GM12878 (cell line): ENCODE results near the gene ADRA2B.
A peak's percentile ranks its signal among the peaks of the same experiment; 100 is the strongest.

Experiments
- BACH1 ChIP-seq: fragments of 450-650 bp; IDR thresholded peaks from 2 replicates; pipeline ENCODE4 v1.6.1; 2017; ENCODE audit warnings: mild to moderate bottlenecking, borderline replicate concordance
- CHD4 ChIP-seq: fragments of 200-600 bp; sonication (generic); IDR thresholded peaks from 2 replicates; pipeline ENCODE4 v1.6.1; 2016; ENCODE audit warnings: mild to moderate bottlenecking
- POLR2A ChIP-seq: IDR thresholded peaks from 2 replicates; pipeline ENCODE4 v1.6.1; 2011; ENCODE audit warnings: low read depth, mild to moderate bottlenecking, low read length
- POLR2AphosphoS5 ChIP-seq: IDR thresholded peaks from 2 replicates; pipeline ENCODE4 v1.6.1; 2011; ENCODE audit warnings: mild to moderate bottlenecking, low read length, inconsistent platforms
- RCOR1 ChIP-seq: conservative IDR thresholded peaks from 2 replicates; pipeline ENCODE4 v1.6.1; 2012; ENCODE audit warnings: low read depth, low read length, improper control_type of control experiment
- TCF7 ChIP-seq: IDR thresholded peaks from 2 replicates; pipeline ENCODE4 v1.6.1; 2014; ENCODE audit warnings: antibody characterized with exemption, borderline replicate concordance
- TF ChIP-seq, protein P1 (sequence below), 3 experiments: IDR thresholded peaks in 2 of 3; conservative IDR thresholded peaks in 1 of 3; 2 replicates each; pipeline ENCODE4 v1.5.1; 2011; ENCODE audit warnings: low read depth in 3 of 3, low read length in 3 of 3, mild to moderate bottlenecking in 3 of 3, control low read depth in 2 of 3, moderate library complexity in 2 of 3, inconsistent platforms in 1 of 3, mixed read lengths in 1 of 3; ENCODE audit not compliant: control insufficient read depth in 2 of 3, insufficient read depth in 1 of 3; ENCODE audit errors: extremely low read depth in 1 of 3
- TF ChIP-seq, protein P2 (sequence below): fragments of 450-650 bp; formaldehyde crosslinking; IDR thresholded peaks from 2 replicates; pipeline ENCODE4 v1.5.0; 2022; ENCODE audit warnings: mild to moderate bottlenecking, missing genetic modification characterization
- TF ChIP-seq, protein P3 (sequence below): fragments of 450-650 bp; IDR thresholded peaks from 2 replicates; pipeline ENCODE4 v1.6.1; 2016; ENCODE audit warnings: mild to moderate bottlenecking

DNA sequence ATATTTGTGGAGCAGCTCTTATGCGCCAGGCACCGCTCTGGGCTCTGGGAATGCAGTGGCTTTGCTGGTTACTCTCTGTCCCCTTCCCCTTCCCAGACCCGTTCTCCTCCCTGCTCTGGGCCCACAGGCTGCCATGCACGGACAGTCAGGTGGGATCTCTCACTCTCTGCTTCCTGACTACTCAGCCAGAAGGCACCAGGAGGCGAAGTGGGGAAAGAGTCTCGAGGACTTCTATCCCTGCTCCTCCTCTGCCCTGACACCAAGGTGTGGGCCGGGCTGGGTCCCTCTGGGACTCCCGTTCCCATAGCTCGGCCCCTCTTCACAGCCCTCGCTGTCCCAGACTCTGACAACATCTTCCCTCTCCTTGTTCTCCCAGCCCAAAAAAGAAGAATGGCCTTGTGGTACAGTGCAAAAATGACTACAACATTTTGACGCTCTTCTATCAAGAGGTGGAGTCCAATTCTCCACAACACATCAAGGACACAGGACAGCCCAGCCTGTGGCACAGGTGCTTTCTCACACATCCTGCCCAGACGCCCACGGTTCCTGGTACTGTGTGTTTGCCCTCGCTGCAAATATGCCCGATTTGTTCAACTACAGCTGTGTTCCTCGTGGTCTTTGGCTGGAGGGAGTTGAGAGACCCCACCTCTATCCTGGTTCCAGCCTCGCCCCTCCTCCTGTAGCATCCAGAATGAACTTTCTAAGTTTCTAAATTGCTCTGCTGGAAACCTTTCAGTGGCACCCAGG, 42.9 kb upstream of the ADRA2B start:
- TF ChIP-seq BACH1 = no peak
- TF ChIP-seq, protein P1, sequence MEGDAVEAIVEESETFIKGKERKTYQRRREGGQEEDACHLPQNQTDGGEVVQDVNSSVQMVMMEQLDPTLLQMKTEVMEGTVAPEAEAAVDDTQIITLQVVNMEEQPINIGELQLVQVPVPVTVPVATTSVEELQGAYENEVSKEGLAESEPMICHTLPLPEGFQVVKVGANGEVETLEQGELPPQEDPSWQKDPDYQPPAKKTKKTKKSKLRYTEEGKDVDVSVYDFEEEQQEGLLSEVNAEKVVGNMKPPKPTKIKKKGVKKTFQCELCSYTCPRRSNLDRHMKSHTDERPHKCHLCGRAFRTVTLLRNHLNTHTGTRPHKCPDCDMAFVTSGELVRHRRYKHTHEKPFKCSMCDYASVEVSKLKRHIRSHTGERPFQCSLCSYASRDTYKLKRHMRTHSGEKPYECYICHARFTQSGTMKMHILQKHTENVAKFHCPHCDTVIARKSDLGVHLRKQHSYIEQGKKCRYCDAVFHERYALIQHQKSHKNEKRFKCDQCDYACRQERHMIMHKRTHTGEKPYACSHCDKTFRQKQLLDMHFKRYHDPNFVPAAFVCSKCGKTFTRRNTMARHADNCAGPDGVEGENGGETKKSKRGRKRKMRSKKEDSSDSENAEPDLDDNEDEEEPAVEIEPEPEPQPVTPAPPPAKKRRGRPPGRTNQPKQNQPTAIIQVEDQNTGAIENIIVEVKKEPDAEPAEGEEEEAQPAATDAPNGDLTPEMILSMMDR (IDR thresholded peaks at IDR 0.05 in 2 of 3, conservative IDR thresholded peaks at IDR 0.05 in 1 of 3; ENCODE audit: control insufficient read depth in 2 of 3, extremely low read depth in 1 of 3, insufficient read depth in 1 of 3, low read depth in 3 of 3, low read length in 3 of 3) = no peak
- TF ChIP-seq CHD4 = no peak; the same call in 1 of the 2 replicates
- TF ChIP-seq, protein P2, sequence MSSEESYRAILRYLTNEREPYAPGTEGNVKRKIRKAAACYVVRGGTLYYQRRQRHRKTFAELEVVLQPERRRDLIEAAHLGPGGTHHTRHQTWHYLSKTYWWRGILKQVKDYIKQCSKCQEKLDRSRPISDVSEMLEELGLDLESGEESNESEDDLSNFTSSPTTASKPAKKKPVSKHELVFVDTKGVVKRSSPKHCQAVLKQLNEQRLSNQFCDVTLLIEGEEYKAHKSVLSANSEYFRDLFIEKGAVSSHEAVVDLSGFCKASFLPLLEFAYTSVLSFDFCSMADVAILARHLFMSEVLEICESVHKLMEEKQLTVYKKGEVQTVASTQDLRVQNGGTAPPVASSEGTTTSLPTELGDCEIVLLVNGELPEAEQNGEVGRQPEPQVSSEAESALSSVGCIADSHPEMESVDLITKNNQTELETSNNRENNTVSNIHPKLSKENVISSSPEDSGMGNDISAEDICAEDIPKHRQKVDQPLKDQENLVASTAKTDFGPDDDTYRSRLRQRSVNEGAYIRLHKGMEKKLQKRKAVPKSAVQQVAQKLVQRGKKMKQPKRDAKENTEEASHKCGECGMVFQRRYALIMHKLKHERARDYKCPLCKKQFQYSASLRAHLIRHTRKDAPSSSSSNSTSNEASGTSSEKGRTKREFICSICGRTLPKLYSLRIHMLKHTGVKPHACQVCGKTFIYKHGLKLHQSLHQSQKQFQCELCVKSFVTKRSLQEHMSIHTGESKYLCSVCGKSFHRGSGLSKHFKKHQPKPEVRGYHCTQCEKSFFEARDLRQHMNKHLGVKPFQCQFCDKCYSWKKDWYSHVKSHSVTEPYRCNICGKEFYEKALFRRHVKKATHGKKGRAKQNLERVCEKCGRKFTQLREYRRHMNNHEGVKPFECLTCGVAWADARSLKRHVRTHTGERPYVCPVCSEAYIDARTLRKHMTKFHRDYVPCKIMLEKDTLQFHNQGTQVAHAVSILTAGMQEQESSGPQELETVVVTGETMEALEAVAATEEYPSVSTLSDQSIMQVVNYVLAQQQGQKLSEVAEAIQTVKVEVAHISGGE (CRISPR knock-in tag) = no peak
- TF ChIP-seq, protein P3, sequence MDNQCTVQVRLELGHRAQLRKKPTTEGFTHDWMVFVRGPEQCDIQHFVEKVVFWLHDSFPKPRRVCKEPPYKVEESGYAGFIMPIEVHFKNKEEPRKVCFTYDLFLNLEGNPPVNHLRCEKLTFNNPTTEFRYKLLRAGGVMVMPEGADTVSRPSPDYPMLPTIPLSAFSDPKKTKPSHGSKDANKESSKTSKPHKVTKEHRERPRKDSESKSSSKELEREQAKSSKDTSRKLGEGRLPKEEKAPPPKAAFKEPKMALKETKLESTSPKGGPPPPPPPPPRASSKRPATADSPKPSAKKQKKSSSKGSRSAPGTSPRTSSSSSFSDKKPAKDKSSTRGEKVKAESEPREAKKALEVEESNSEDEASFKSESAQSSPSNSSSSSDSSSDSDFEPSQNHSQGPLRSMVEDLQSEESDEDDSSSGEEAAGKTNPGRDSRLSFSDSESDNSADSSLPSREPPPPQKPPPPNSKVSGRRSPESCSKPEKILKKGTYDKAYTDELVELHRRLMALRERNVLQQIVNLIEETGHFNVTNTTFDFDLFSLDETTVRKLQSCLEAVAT = 0 out of 2 replicates have a peak, but pooled peaks have one; percentile 11
- no peak for TF ChIP-seq POLR2A
- TF ChIP-seq POLR2AphosphoS5 = 0 out of 2 replicates have a peak, but pooled peaks have one; percentile 4
- no peak for TF ChIP-seq TCF7
- TF ChIP-seq RCOR1 = no peak
